Right atrium auricular region (tissue), 2 donors: Measurements from ENCODE around the gene NCOR1. TPM values are rescaled to one million over a fixed set of nuclear protein-coding genes. Genes with fewer than 3 reads are reported as not detected.

Source experiments
- DNase-seq: peaks from one replicate; pipeline ENCODE4 v3.0.0-alpha.2; 2019; ENCODE audit warnings: low spot score
- H3K27ac ChIP-seq, 2 donors: fragments of 200-600 bp; sonication (generic); 1 replicate in 1 of 2; 2 replicates in 1 of 2; pipeline ENCODE4 v1.5.1; 2016 to 2019
- H3K27me3 ChIP-seq, 2 donors: fragments of 200-600 bp; sonication (generic); one replicate each; pipeline versions ENCODE4 v1.5.1 to v1.6.0; 2017 to 2019
- H3K36me3 ChIP-seq: fragments of 200-600 bp; sonication (generic); one replicate; pipeline ENCODE4 v1.5.1; 2016
- H3K4me1 ChIP-seq, 2 donors: fragments of 200-600 bp; sonication (generic); one replicate each; pipeline versions ENCODE4 v1.5.1 to v1.6.0; 2017 to 2019
- H3K4me3 ChIP-seq, 2 donors: fragments of 200-600 bp; sonication (generic); 1 replicate in 1 of 2; 2 replicates in 1 of 2; pipeline ENCODE4 v1.5.1; 2017 to 2019; ENCODE audit warnings: mild to moderate bottlenecking in 1 of 2, moderate library complexity in 1 of 2
- H3K9me3 ChIP-seq, 2 donors: fragments of 200-600 bp; sonication (generic); one replicate each; pipeline ENCODE4 v1.5.1; 2019
- total RNA-seq, 2 donors: library from RNA; depleted of rRNA; stranded (reverse); fragments of >200 nt; gene quantifications; one replicate each; pipeline ENCODE4 v1.1.0, GENCODE V29; 2016
- TF ChIP-seq, protein P1 (sequence below), 2 donors: fragments of 200-600 bp; sonication (generic); IDR thresholded peaks; one replicate each; pipeline ENCODE4 v1.5.1; 2019; ENCODE audit warnings: antibody characterized with exemption in 2 of 2

Gene NCOR1
- total RNA-seq, 2 donors from 2014 or later = 79.7 to 84.3 TPM

DNA sequence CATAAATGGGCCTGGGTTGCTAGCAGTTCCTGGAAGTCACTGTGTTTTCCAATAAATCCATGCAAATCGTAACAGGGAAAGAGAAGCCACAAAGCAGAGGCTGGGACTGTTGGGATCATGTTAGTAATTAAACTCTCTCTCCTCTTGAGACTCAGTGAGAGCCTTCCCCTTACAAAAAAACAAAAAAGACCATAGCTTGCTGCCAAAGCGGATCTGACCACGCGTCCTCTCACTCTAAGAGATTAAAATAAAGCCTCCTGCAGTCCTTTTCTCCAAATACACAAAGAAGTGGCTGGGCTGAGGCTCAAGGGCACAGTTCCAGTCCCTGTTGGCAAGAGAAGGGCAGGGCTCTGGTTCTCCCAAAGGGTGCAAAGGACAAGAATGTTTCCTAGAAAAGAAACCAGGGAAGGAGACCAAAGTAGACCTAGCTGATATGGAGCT lies 40.2 kb upstream of the NCOR1 start:
- TF ChIP-seq, protein P1, sequence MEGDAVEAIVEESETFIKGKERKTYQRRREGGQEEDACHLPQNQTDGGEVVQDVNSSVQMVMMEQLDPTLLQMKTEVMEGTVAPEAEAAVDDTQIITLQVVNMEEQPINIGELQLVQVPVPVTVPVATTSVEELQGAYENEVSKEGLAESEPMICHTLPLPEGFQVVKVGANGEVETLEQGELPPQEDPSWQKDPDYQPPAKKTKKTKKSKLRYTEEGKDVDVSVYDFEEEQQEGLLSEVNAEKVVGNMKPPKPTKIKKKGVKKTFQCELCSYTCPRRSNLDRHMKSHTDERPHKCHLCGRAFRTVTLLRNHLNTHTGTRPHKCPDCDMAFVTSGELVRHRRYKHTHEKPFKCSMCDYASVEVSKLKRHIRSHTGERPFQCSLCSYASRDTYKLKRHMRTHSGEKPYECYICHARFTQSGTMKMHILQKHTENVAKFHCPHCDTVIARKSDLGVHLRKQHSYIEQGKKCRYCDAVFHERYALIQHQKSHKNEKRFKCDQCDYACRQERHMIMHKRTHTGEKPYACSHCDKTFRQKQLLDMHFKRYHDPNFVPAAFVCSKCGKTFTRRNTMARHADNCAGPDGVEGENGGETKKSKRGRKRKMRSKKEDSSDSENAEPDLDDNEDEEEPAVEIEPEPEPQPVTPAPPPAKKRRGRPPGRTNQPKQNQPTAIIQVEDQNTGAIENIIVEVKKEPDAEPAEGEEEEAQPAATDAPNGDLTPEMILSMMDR (IDR thresholded peaks at IDR 0.05) = no peak
- no peak overlapping the region for H3K4me3 ChIP-seq
- H3K36me3 ChIP-seq = no peaks in the 10 kb centered on the region
- peak overlapping the region in 1 of 2 donors; percentile 14 for H3K27ac ChIP-seq
- H3K9me3 ChIP-seq = no peaks in the 10 kb centered on the region
- peak; percentile 61 for DNase-seq
- H3K27me3 ChIP-seq = no peaks in the 10 kb centered on the region
- H3K4me1 ChIP-seq = peaks cover 0 to 16% of the 10 kb centered on the region in 2 donors

DNA sequence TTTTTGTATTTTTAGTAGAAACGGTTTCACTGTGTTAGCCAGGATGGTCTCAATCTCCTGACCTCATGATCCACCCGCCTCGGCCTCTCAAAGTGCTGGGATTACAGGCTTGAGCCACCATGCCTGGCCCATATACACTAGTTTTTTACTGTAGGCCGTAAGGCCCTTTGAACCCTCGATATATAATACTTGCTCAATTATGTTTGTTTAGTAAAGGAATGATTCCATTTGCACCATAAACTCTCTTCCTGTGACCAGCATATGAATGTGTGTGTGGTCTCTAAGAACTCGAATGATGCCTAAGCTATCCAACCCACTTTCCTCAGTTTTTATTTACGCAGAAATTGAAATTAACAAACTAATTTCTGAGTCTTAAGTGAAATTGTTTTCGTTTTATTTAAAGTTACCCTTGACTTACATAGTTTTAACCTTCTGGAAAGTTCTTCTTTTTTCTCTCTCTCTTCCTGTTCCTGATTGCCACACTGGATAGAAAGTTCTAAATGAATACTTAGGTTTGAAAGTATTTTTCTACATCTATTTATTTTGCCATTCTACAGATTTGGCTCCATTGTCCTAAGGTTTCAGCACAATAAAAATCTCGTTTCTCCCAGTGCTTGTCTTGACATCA lies 39.6 kb upstream of the NCOR1 start:
- Histone ChIP-seq H3K27me3 (no peaks in the 10 kb centered on the region), H3K27ac (no peak overlapping the region), H3K36me3 (no peaks in the 10 kb centered on the region), H3K4me3 (no peak overlapping the region), H3K4me1 (peaks cover 0 to 16% of the 10 kb centered on the region in 2 donors), H3K9me3 (no peaks in the 10 kb centered on the region)
- TF ChIP-seq, protein P1 (IDR thresholded peaks at IDR 0.05) = no peak
- DNase-seq = no peak

DNA sequence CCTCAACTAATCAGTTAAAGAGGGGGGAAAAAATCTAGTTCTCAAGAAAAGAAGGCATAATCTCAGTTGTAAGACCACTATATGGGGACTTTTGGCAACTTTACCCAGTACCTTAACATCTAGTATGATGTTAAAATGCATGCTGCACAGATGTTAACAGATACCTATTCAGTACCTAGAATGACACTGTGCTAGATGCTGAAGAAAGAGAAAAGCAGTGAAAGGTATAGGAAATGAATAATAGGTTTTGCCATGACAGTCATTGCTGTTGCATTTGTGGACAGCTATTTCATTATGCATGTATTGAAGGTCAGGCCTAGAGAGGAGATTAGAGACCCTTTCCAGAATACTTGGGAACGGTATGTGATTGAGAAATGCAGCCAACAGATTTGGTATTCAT lies 36.2 kb upstream of the NCOR1 start:
- no peak overlapping the region for H3K4me3 ChIP-seq
- no peaks in the 10 kb centered on the region for H3K9me3 ChIP-seq
- DNase-seq = no peak
- H3K27me3 ChIP-seq = no peaks in the 10 kb centered on the region
- TF ChIP-seq, protein P1 (IDR thresholded peaks at IDR 0.05) = no peak
- H3K4me1 ChIP-seq = peaks cover 0 to 14% of the 10 kb centered on the region in 2 donors
- H3K27ac ChIP-seq = no peak overlapping the region
- H3K36me3 ChIP-seq = no peaks in the 10 kb centered on the region

DNA sequence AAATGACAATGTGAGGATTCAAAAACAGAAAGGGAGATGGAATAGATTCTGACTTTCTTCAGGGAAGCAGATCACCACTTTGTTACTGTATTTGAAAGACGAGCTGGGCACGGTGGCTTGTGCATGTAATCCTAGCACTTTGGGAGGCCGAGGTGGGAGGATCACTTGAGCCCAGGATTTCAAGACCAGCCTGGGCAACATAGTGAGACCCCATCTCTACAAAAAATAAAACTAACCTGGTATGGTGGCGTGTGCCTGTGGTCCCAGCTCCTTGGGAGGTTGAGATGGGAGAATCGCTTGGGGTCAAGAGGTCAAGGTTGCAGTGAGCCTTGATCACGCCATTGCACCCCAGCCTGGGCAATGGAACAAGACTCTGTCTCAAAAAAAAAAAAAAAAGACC lies 35.7 kb upstream of the NCOR1 start:
- Histone ChIP-seq H3K36me3 (no peaks in the 10 kb centered on the region), H3K9me3 (no peaks in the 10 kb centered on the region), H3K4me1 (peaks cover 0 to 9% of the 10 kb centered on the region in 2 donors), H3K27ac (no peak overlapping the region), H3K27me3 (no peaks in the 10 kb centered on the region), H3K4me3 (no peak overlapping the region)
- TF ChIP-seq, protein P1 (IDR thresholded peaks at IDR 0.05) = no peak
- no peak for DNase-seq

DNA sequence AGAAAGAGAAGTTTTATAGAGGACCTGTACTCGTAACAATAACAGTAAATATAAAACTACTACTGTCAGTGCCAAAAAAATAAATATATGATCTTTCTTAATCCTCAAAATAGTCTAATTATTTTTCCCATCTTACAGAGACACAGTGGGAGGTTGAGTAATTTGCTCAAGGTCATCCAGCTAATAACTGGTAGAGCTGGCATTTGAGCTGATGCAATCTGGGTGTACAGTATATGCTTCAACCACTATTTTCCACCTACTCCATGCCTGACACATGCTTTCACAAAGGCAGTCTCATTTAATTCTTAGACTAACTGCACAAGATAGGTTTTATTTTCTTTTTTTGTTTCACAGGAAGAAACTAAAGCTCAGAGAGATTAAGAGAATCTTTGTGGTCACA lies 35.3 kb upstream of the NCOR1 start:
- H3K27ac ChIP-seq = no peak overlapping the region
- TF ChIP-seq, protein P1 (IDR thresholded peaks at IDR 0.05) = no peak
- no peak overlapping the region for H3K4me3 ChIP-seq
- no peak for DNase-seq
- peaks cover 0 to 7% of the 10 kb centered on the region in 2 donors for H3K4me1 ChIP-seq
- H3K27me3 ChIP-seq = no peaks in the 10 kb centered on the region
- no peaks in the 10 kb centered on the region for H3K36me3 ChIP-seq
- H3K9me3 ChIP-seq = no peaks in the 10 kb centered on the region

DNA sequence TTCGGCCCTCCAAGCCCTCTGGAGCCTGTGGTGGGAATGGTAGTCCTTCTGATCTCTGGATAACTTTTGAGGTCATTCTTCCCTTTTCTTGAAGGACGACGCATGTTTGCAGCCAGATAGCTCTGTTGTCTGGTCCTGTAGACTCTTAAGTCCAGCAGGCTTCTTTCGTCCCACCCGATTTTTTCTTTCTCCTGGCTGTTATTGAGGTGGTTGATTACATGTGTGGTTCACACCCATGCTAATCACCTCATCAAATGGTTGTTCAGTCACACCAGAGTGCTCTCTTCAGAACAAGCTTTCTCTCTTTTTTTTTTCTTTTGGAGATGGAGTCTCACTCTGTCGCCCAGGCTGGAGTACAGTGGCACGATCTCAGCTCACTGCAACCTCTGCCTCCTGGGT lies 32.3 kb upstream of the NCOR1 start:
- no peaks in the 10 kb centered on the region for H3K27me3 ChIP-seq
- TF ChIP-seq, protein P1 (IDR thresholded peaks at IDR 0.05) = no peak
- H3K9me3 ChIP-seq = no peaks in the 10 kb centered on the region
- no peak overlapping the region for H3K4me3 ChIP-seq
- no peak for DNase-seq
- no peak overlapping the region for H3K27ac ChIP-seq
- H3K36me3 ChIP-seq = no peaks in the 10 kb centered on the region
- H3K4me1 ChIP-seq = no peaks in the 10 kb centered on the region
